GM20431 (cell line): Measurements from ENCODE around the gene HDAC9.
"Not testable (repeated sequence)": the region's sequence is repeated elsewhere in the genome, so short reads cannot be mapped to it uniquely, and the experiment has no call there.

Experiments used
- in situ Hi-C: fragments of 300-500 bp; cut with MseI, MboI; formaldehyde crosslinking; loops from one replicate; pipeline ENCODE4 v1.15.0; 2020; ENCODE audit warnings: low sequenced_read_pairs; ENCODE audit not compliant: unreplicated experiment

HDAC9 gene

DNA sequence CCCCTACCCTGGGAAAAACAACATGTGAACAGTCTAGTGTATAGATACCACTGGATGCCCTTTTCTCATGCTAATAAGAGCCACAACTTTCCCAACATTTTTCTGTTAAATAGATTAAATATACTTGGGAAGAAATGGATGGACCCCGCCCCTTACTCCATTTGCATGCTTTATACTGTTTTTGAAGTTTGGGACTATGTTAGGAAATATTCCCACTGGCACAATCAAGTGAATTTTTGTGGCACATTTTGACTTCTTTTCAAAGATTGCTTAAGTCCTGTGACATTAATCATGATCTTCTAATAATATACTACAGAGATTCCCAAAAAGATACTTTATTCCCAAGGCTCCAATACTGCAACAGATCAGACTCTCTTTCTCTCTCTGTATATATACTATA lies 405.3 kb downstream of the HDAC9 start:
- in situ Hi-C loops = no loop called here

DNA sequence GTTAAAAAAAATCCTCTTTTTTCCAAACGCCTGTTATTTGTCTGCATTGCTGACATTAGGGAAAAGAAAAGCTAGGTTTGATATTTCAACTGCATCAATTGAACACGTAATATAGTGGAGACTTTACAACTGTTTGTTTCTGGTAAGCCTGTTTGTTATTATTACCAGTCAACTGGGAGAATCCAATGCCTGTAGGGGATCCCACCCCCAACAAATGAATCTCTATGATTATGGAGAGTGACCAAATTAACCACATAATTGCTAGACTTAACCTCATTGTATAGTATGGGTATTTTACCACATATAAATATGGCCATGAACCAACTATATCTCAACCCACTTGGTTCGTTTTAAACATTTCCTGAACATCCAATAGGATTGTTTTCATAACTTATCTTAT lies 405.8 kb downstream of the HDAC9 start:
- in situ Hi-C loops = no loop called here

DNA sequence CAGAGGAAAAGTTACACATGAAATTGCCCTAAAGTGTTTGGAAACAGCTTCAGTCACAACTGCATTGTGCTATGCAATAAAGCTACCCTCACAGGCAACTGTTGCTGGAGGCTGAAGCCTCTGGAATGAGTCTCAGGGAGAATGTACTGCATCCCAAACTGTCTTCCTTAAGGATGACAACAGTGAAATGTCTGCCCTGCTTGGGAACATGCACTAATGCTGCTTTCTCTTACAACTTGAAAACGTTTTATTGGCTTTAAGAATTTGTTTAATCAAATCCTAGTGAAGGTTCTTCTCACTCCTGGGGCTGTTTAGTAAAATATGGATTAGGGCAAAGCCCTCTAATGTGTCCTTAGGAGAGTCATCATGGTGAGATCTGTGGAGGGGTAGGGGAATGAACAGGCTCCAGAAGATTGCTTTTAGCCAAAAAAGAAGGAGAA lies 406.5 kb downstream of the HDAC9 start:
- in situ Hi-C loops = no loop called here

DNA sequence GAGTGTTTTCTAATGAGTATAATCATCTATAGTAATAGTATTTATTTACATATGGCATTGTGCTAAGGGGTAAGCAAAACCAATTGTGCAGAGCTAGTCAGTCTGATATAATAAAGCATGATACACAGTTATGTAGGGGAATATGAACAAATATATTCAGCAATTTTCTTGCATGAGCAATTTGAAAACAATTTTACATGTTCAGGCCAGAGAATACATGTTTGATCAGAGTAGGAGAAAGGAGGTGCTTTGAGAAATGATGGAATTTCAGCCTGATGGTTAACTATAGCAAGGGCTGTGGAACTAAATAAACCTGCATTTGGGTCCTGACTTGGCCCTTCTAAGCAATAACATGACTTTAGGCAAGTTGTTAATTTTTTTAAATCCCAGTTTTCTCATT lies 407.3 kb downstream of the HDAC9 start:
- in situ Hi-C loops = no loop called here

DNA sequence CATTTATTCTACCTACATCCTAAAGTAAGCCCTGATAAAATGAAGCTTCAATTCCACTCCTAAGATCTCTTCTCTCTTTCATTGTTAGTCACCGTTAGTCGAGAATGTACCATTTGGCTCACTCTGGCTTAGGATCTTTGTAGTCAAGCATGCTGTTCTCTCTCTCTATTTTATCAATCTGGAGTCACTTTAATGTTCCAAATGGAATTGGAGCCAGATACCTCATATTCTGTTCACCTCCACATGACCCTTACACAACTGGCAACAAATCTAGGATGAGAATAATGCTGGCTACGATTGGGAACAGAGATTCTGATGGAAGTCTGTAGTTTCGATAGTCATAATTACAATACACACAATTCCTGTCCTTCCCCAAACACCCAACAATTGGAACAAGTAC lies 408.1 kb downstream of the HDAC9 start:
- in situ Hi-C loops = no loop called here

DNA sequence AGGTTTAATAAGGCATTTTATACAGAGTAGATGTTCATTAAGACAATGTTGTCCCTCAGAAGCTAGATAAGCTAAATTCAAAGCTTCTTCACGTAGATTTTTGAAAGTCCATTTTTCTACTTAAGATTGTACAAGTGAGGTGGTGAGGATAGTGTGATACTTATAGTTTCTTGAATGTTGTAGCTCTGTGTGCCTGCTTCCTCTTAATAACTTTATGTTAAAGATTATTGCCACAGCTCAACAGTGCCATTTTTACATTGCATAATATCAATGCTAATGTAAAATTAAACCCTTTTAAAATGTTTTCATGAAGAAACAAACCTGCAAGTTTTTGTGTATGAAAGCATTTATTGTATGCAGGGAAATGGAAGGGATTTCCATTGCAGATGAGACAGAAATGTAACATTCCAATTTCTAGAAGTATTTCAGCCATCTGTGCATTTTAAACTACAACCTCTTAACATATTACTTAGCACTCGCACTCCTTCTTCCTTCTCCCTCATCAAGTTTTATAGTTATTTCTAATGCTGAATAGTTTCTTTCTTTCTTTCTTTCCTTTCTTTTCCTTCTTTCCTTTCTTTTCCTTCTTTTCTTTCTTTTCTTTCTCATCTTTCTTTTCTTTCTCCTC lies 409.9 kb downstream of the HDAC9 start:
- in situ Hi-C loops = no loop called here

DNA sequence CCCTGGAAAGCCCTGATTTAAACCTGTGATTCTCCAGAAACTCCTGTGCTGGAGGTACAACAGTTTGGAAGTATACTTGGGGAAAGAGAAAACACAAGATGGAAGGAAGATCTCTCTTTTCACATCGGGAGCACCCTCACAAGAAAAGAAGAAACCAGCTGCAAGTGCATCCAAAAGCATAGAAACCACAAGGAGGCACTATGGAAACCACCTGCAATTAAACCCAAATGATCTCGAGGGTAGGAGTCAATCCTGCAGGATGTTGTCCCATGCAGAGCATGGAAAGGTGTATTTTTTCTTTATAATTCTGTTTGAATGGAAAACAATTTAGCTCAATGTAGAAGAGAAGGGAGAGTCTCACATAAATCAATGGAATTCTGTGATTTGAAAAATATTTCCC lies 411.4 kb downstream of the HDAC9 start:
- in situ Hi-C loops = no loop called here

DNA sequence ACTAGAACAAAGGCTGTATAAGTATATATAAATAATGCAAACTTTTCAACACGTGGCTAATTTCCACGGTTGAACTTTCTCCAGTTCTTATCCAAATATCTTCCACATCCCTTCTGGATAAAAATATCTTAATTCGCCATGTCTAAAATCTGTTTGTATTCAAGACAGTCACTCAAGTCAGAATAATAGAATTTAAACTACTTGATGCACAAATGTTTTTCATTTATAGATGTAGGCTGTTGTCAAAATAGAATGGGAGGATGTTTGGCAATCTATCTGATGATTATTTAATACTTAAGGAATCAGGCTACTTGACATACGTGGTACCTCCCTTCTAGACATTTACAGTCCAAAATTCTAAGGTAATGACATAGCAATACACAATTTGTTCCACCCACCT lies 417.6 kb downstream of the HDAC9 start:
- in situ Hi-C loops = no loop called here

DNA sequence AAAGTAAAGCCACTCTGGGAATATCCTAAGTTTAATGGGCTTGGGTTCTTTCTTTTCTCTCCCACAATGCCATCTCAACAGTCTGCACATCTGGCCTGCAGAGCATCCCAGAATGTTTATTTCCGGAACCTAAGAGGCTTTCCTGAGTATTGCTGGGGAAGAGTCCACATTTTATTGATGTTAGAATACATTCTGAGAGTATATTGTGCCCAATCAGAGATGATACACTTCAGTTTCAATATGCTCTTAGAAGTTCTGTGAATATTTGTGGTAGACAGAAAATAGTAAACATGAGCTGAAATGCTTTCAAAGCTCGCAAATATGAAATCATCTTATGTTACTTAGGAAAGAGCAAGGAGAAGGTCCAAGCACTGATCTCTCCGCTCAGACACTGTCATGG lies 421.3 kb downstream of the HDAC9 start:
- in situ Hi-C loops = no loop called here

DNA sequence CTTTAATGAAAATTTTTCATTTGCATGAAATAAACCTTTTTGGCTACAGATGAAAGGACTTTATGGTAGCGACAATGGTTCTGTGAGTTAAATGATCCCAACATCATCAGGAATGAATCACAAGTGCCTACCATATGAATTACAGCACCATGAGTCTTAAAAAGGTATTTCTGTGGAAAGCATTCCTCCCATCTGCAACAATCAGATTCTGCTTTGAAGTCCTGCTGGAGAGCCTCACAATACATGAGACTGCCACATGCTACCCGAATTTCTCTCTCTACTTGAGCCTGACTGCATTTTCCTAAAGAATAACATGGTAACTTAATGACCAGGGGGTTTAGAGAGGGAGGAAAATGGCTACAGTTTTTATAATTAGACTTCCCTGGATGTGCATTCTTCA lies 431.6 kb downstream of the HDAC9 start:
- in situ Hi-C loops = no loop called here

DNA sequence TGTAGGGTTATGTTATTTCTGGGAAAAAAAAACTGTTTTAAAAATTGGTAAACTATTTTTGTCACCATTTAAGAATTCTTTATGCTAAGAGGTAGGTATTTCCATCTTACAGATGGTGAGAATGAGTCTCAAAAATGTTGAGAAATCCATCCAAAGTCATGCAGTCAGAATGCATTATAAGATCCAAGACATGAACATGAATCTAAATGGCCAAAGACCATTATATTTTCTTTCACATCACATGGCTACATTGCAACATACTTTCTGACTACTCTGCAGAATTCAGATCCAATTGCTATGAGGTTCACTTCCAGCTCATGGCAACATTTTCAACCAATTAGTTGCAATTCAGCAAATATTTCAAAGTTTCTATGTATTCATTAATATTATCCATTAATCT lies 440.7 kb downstream of the HDAC9 start:
- in situ Hi-C loops = no loop called here

DNA sequence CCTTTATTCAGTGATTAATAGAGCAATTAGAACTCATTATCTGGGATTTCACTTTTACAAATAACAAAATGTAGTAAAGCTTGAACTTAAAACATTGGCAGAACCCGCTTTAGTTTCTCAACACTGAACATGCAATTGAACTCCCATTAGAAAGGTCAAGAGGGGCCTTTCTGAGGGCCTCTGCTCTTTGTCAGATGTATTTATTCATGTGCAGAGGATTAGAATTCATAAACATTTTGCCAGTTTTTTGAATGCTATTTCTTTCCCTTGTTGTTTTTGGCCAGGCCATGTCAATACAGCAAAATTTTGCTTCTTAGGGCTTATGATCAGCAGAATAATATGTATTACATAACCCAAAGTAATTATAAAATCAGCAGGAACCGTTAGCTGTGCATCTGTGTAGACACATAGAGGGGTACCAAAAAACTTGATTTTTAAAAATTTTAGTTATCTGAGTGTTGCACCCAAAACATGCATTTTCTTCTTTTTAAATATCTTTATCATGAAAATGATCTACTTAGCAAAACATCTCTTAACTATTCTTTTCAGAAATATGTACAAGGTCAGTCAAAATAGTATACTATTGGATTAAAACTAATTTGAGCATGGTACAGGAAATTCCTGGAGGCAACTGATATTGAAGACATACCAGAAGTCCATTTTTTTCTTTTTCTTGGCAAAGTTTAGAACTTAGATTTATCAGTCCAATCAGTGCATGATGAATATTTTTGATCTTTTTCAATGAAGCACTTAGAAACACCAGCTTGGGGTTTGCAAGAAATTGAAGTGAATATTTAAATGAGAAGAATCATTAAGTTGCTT lies 444.4 kb downstream of the HDAC9 start:
- in situ Hi-C loops = no loop called here

DNA sequence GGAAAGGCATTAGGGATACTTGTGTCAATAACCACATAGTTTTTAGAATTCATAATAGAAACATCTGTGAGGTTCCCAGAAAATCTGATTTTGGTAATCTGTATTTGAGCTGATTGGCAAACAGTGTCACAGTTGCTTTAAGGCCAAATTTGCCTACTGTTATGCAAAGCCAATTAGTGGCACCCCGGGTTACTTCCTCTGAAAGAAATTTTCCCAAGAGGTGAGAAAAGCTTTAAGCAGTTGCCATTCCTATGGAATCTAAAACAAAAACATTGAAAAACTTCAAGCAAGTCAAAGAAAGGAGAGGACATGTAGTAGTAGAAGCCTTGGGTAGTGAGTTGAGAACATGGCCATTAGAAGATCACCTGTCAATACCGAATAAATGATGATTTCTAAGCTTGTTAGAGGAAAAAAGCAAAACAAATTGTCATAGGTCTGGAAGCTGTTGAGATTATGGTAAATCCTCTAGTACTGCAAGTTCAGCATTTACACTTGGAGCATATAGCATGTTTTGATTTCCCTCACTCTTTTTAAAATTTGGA lies 445.1 kb downstream of the HDAC9 start:
- in situ Hi-C loops = no loop called here

DNA sequence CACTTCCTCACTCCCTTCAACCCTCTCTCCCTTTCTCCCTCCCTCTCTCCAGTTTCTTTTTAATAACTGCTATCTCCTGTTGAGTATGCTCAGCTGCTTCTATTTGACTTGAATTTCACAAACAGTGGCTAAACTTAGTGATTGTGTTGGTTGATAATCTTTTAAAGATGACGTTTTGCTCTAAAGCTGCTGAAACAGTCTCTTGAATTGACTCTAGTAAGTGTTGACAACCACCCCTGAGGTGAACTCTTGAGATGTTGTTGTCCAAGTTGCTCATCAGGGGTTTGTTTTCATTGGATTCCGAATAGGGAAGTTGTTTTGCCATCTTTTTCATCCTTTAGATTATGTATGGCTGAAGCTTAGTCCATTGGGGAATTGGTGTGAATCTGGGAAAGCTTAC lies 445.7 kb downstream of the HDAC9 start:
- in situ Hi-C loops = no loop called here

DNA sequence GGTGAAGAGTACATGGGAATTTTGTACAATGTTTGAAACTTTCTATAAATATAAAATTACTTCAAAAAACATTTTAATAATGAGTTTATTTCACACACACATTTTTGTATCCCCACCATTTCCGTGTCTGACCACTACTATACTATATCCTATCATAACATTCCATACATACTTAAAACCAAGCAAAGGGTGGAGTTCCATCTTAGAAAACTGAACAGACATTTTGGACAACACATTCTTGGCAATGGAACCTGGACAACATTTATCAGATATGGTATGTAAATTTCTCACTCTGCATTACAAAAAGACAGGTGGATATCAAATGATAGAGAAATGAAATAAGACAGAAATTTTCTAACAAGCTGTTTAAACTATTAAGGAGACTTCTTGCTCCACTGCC lies 453.0 kb downstream of the HDAC9 start:
- in situ Hi-C loops = no loop called here

DNA sequence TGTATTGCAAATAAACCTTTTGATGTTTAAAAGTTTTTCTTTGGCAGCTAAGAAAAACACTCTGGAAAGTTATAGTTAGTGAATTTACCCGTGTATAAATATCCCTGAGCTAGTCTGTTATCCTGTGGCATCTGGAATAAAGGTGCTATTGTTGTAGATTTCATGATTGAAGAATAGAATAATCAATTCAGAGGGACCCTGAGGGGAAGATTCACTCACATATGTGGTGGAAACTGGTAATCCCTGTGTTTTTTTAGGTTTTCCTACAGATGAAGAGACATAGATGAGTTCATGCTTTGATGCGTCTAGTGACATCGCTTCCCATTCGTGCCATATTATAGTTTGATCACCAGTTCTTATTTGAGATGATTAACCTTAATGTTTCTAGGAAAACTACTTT lies 457.3 kb downstream of the HDAC9 start:
- in situ Hi-C loops = no loop called here

DNA sequence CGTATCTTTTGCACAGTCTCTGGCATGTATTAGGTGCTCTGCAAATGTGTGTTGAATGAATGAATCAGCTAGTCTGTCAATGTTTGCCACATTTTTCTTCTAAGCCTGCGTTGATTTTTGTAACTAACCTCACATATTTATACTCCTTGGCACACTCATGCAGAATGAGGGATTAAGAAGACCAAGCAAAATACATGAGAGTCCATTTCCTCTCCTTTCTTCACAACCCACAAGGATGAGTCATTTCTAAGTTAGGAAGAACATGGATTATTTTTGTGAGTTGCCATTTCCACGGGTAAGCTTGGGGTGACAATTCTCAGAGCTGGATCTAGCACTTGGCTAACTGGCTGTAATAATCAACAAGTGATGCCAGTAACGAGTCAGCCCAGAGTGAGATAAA lies 463.1 kb downstream of the HDAC9 start:
- in situ Hi-C loops = no loop called here

DNA sequence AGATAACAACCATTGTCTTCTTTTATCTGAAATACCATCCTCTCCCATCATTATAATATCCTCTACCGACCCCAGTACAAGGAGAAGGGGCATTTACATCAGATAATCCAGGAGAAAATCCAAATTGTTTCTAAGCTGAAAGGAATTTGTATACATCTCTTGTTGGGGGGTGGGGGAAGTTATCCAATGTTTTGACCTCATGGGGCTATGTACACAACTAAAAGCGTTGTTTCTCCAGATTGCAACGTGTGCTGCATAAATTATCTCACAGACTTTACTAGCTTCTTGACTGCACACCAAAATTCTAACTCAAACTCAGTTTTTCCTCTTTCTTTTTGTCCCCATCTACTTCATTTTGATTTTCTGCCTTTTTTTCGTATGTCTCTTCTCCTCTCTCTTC lies 465.2 kb downstream of the HDAC9 start:
- in situ Hi-C loops = no loop called here

DNA sequence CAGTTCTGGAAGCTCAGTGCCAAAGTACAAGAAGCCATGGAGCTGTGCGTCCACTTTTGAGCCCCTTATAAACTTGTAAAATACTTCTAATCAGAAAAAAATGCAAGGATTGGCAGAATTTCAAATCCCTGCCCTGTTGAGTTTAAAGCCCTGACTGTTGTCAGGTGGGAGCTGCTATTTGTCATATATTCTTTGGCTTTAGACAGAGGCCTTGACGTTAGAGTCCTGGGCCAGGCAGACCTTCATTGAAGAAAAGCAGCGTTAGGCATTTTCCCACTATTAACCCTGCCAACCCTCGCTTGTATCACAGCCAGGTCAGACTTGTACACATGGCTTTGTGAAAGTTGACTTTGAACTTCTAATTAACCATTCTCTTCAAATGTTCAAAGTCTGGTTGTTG lies 466.5 kb downstream of the HDAC9 start:
- in situ Hi-C loops = no loop called here

DNA sequence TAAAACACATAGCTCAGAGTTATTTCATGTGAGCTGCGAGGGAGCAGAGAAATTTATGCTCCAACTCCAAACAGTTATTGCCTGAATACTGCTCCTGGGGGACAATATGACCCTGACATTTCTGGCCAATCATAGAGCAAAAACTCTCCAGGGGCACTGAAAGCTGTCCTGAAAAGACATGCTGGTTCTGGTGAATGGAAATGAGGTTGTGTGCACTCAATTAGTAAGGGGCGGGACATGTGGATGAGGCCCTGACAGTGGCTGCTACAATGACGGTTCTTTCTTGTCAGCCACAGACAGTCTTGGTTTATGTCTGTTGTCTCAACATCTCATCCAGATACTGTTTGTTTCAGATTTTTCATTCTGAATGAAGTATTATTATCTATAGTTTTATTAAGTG lies 470.1 kb downstream of the HDAC9 start:
- in situ Hi-C loops = no loop called here

DNA sequence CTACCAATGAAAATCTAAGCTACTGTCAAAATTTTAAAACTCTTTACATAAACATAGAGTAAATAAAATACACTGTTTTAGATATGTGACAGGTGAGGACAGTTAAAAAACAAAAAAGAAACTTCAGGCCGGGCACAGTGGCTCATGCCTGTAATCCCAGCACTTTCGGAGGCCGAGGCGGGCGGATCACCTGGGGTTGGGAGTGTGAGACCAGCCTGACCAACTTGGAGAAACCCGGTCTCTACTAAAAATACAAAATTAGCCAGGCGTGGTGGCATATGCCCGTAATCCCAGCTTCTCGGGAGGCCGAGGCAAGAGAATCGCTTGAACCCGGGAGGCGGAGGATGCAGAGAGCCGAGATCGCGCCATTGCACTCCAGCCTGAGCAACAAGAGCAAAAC lies 472.2 kb downstream of the HDAC9 start:
- in situ Hi-C loops = not testable (repeated sequence)

DNA sequence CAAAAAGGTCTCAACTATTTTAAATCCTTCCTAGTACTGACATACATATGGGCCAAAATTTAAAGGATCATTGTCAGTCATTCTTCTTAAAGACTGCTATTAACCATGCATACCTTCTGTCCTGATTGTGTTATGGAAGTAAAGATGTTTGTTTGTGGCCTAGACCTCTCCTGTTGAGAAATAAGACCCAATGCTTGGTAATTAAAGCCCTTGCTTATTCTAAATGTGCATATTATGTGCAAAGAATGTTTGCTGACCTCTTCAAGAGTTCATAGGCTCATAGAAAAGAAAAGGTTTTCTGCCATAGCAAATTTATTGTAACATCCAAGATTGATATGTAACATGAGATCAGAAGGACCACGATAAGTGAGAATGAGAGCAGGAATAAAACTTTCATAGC lies 476.3 kb downstream of the HDAC9 start:
- in situ Hi-C loops = no loop called here
